Calu3 (cell line): Measurements from ENCODE around the gene TMEM132A. TPM values are rescaled to one million over a fixed set of nuclear protein-coding genes. Genes with fewer than 3 reads are reported as not detected.
A peak's percentile ranks its signal among the peaks of the same experiment; 100 is the strongest.

Experiments used
- BruUV-seq: library from RNA; stranded (reverse); fragments of 400-500 nt; replicated peaks from 2 replicates; lab custom pipeline; 2021; lab: Mats Ljungman, UMichigan
- CTCF ChIA-PET: fragments of 300-600 bp; sonication (Branson Sonifier 250); formaldehyde crosslinking; loops from one replicate; lab custom pipeline; 2022; ENCODE audit warnings: antibody characterized with exemption; lab: Charles Lee
- DNase-seq: peaks from one replicate; pipeline ENCODE4 v3.0.0; 2022
- H3K27ac Mint-ChIP-seq: one replicate; pipeline ENCODE4 v1.8.0; 2022; ENCODE audit warnings: mixed read lengths; ENCODE audit not compliant: unreplicated experiment
- H3K27me3 Mint-ChIP-seq: one replicate; pipeline ENCODE4 v1.8.0; 2022; ENCODE audit warnings: mixed read lengths; ENCODE audit not compliant: unreplicated experiment
- H3K36me3 Mint-ChIP-seq: one replicate; pipeline ENCODE4 v1.8.0; 2022; ENCODE audit warnings: mild to moderate bottlenecking, moderate library complexity, mixed read lengths; ENCODE audit not compliant: insufficient read depth, unreplicated experiment
- H3K4me1 Mint-ChIP-seq: one replicate; pipeline ENCODE4 v1.8.0; 2022; ENCODE audit warnings: mild to moderate bottlenecking, low read depth, mixed read lengths; ENCODE audit not compliant: unreplicated experiment
- H3K4me3 Mint-ChIP-seq: one replicate; pipeline ENCODE4 v1.8.0; 2022; ENCODE audit warnings: mild to moderate bottlenecking, low read depth, moderate library complexity, mixed read lengths; ENCODE audit not compliant: unreplicated experiment
- H3K9me3 Mint-ChIP-seq: one replicate; pipeline ENCODE4 v1.8.0; 2022; ENCODE audit warnings: low read depth, mixed read lengths; ENCODE audit not compliant: unreplicated experiment
- CTCF ChIP-seq: fragments of 200-600 bp; IDR thresholded peaks from one replicate; pipeline ENCODE4 v1.8.0; 2022; ENCODE audit warnings: antibody characterized with exemption; ENCODE audit not compliant: unreplicated experiment
- intact Hi-C: fragments of 100-400 bp; cut with micrococcal nuclease; formaldehyde crosslinking; loops from one replicate; pipeline ENCODE4 v1.10.0; 2022; ENCODE audit not compliant: unreplicated experiment
- total RNA-seq: library from RNA; stranded (reverse); gene quantifications from 2 replicates; pipeline ENCODE4 v1.2.3, GENCODE V29; 2022

The TMEM132A gene
- total RNA-seq, 1 experiment from 2014 or later, result 116 TPM

- intact Hi-C loops, result no loop called here
- Mint-ChIP-seq H3K4me1 (no peaks in the 10 kb centered on the region), H3K27me3 (no peaks in the 10 kb centered on the region), H3K9me3 (no peaks in the 10 kb centered on the region), H3K4me3 (no peak overlapping the region), H3K36me3 (peaks cover 31% of the 10 kb centered on the region), H3K27ac (no peak overlapping the region)
- no TSS peak for BruUV-seq
- CTCF ChIA-PET, result no interaction called here
- no peak for TF ChIP-seq CTCF
- no peak for DNase-seq
Measured at GRCh38 chr11:60895687-60896086, 28.6 kb upstream of the TMEM132A start.

DNA sequence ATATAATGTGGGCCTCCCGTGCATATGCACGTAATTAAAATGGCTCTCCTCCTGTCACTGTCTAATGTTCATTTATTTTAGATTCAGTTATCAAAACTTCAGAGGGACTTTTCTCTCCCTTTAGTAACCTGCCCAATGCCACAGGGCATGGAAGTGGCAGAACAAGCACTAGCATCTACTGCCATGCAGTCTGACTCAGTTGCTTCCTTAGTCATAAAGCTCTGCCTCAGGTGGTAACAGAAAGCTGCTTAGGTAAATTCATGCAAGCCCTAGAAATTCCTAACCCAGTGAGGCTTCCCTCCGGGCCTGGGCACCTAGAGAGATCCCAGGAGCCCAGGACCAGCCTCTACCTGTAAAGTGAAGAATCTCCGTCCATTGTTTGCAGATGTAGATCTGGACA is 26.8 kb upstream of the TMEM132A start:
- peaks cover 35% of the 10 kb centered on the region for H3K36me3 Mint-ChIP-seq

DNA sequence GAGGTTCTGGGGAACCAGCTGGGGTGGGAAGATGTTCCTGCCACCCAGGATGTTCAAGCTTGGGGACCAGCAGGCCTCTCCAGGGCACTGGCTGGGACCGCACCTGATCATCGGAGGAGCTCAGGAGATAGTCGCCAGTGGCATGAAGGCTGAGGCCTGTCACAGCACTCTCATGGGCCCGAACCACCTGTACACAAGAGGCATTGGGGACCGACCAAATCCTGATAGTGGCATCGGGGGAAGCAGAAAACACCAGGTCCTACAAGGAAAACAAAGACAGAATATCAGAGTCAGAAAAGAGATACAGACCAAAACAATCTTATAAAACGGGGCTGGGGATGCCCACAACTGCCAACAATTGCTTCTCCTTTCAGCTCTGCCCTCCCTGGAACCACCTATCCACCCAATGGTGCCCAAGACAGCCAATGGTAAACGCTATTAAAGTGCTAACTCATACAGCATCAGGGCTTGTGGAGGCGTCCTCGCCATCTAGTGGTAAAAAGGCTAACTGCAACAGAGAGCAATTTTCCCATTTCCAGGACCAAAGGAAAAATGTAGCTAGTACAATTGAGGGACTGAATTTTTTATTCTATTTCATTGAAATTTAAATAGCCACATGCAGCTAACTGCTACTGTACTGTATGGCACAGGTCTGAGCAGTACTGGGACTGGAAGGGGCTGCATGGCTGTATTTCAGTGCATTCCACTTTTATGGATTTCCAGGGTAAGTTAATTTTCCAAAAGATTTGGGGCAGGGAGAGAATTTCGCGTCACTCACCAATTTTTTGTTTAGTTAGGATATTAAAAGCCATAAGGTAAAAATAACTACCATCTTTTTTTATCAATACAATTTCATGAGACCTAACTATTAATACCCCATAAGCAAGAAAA is 25.0 kb upstream of the TMEM132A start:
- Mint-ChIP-seq H3K27me3 (no peaks in the 10 kb centered on the region), H3K4me3 (no peak overlapping the region), H3K4me1 (peaks cover 9% of the 10 kb centered on the region), H3K27ac (no peak overlapping the region), H3K9me3 (no peaks in the 10 kb centered on the region), H3K36me3 (peaks cover 35% of the 10 kb centered on the region)
- DNase-seq, result peak; percentile 58
- BruUV-seq, result no TSS peak
- TF ChIP-seq CTCF, result peak; percentile 72
- intact Hi-C loops, result loop anchor here (1.0 to 2.0 kb wide), 2 partner anchors 68 to 124 kb away; no protein-coding TSS in a partner anchor
- CTCF ChIA-PET, result interaction anchor here (0.6 to 1.4 kb wide), 10 partner anchors 8 to 123 kb away, joined by 3 to 14 read pairs (median 3); no protein-coding TSS in a partner anchor

More for the DNA sequence above, 26.8 kb upstream of the TMEM132A start:
- no peak for TF ChIP-seq CTCF
- Mint-ChIP-seq H3K4me3 (no peak overlapping the region), H3K27ac (no peak overlapping the region), H3K4me1 (no peaks in the 10 kb centered on the region), H3K27me3 (no peaks in the 10 kb centered on the region), H3K9me3 (no peaks in the 10 kb centered on the region)
- no TSS peak for BruUV-seq
- no peak for DNase-seq
- intact Hi-C loops, result no loop called here
- CTCF ChIA-PET, result no interaction called here

- H3K9me3 Mint-ChIP-seq, result no peaks in the 10 kb centered on the region
- no peak overlapping the region for H3K4me3 Mint-ChIP-seq
- peaks cover 13% of the 10 kb centered on the region for H3K4me1 Mint-ChIP-seq
- no peak overlapping the region for H3K27ac Mint-ChIP-seq
- intact Hi-C loops, result loop anchor here (1.0 to 2.0 kb wide), 2 partner anchors 69 to 125 kb away; no protein-coding TSS in a partner anchor
- no peak for DNase-seq
- no peak for TF ChIP-seq CTCF
- H3K36me3 Mint-ChIP-seq, result peaks cover 38% of the 10 kb centered on the region
- BruUV-seq, result no TSS peak
- H3K27me3 Mint-ChIP-seq, result no peaks in the 10 kb centered on the region
- CTCF ChIA-PET, result interaction anchor here (0.6 to 1.4 kb wide), 10 partner anchors 8 to 124 kb away, joined by 3 to 14 read pairs (median 3); no protein-coding TSS in a partner anchor
Measured at GRCh38 chr11:60899977-60900376, 24.3 kb upstream of the TMEM132A start.
